ENCODE data around the gene HOXB13. TPM values are rescaled to one million over a fixed set of nuclear protein-coding genes. Genes with fewer than 3 reads are reported as not detected.
A peak's percentile ranks its signal among the peaks of the same experiment; 100 is the strongest.

Gene HOXB13
- total RNA-seq, 1 donor from 2014 or later, result not detected

- DNase-seq (ENCODE audit: low spot score, unreplicated experiment), result no peak
- peaks cover 100% of the 10 kb centered on the region for H3K27me3 Mint-ChIP-seq
- peaks cover 4% of the 10 kb centered on the region for H3K4me1 Mint-ChIP-seq (ENCODE audit: low read depth)
- no peak overlapping the region for H3K4me3 Mint-ChIP-seq (ENCODE audit: low read depth)
- no peaks in the 10 kb centered on the region for H3K9me3 Mint-ChIP-seq (ENCODE audit: low read depth)
- TF ChIP-seq, protein P1, sequence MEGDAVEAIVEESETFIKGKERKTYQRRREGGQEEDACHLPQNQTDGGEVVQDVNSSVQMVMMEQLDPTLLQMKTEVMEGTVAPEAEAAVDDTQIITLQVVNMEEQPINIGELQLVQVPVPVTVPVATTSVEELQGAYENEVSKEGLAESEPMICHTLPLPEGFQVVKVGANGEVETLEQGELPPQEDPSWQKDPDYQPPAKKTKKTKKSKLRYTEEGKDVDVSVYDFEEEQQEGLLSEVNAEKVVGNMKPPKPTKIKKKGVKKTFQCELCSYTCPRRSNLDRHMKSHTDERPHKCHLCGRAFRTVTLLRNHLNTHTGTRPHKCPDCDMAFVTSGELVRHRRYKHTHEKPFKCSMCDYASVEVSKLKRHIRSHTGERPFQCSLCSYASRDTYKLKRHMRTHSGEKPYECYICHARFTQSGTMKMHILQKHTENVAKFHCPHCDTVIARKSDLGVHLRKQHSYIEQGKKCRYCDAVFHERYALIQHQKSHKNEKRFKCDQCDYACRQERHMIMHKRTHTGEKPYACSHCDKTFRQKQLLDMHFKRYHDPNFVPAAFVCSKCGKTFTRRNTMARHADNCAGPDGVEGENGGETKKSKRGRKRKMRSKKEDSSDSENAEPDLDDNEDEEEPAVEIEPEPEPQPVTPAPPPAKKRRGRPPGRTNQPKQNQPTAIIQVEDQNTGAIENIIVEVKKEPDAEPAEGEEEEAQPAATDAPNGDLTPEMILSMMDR (IDR thresholded peaks at IDR 0.05; ENCODE audit: unreplicated experiment), result no peak
- H3K36me3 Mint-ChIP-seq (ENCODE audit: insufficient read depth), result no peaks in the 10 kb centered on the region
- no peak overlapping the region for H3K27ac Mint-ChIP-seq
Observed at GRCh38 chr17:48721009-48721402, 7.5 kb downstream of the HOXB13 start.

GRCh38 chr17:48720266-48721008 lies 8.1 kb downstream of the HOXB13 start:
- no peak for DNase-seq (ENCODE audit: low spot score, unreplicated experiment)
- H3K27ac Mint-ChIP-seq, result peak overlapping the region; percentile 22
- H3K36me3 Mint-ChIP-seq (ENCODE audit: insufficient read depth), result no peaks in the 10 kb centered on the region
- peaks cover 4% of the 10 kb centered on the region for H3K4me1 Mint-ChIP-seq (ENCODE audit: low read depth)
- TF ChIP-seq, protein P1 (IDR thresholded peaks at IDR 0.05; ENCODE audit: unreplicated experiment), result no peak
- H3K4me3 Mint-ChIP-seq (ENCODE audit: low read depth), result no peak overlapping the region
- peaks cover 100% of the 10 kb centered on the region for H3K27me3 Mint-ChIP-seq
- H3K9me3 Mint-ChIP-seq (ENCODE audit: low read depth), result no peaks in the 10 kb centered on the region

DNA sequence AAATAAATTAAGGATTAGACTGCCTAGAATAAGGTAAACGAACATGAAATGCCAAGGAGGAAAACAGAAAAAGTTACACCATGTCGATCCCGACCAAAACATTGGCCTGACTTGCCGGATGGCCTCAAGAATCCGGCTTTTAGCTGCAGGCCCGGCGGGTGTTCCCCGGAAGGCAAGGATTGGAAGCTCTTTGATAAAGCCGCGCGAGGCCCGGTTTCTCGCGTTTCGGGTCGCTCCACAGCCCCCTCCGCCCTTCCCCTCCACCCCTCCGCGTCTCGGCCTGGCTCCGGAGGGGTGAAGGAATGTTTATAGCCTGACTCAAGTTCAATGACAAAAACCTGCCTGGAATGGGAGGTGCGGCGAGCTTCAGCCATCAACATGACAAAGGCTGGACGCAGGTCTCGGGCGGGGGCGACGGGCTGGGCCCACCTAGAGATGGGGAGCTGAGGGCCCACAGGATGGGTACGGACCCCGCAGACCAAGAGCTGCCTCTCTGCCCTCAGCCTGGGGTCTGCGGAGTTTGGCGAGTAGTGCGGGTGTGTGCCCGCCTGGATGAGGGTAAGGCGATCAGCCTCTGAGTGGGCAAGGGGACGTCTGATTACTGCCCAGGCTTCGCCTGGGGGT lies 8.8 kb downstream of the HOXB13 start:
- H3K4me3 Mint-ChIP-seq (ENCODE audit: low read depth), result no peak overlapping the region
- no peaks in the 10 kb centered on the region for H3K36me3 Mint-ChIP-seq (ENCODE audit: insufficient read depth)
- peaks cover 99% of the 10 kb centered on the region for H3K27me3 Mint-ChIP-seq
- H3K9me3 Mint-ChIP-seq (ENCODE audit: low read depth), result no peaks in the 10 kb centered on the region
- TF ChIP-seq, protein P1 (IDR thresholded peaks at IDR 0.05; ENCODE audit: unreplicated experiment), result no peak
- H3K27ac Mint-ChIP-seq, result no peak overlapping the region
- H3K4me1 Mint-ChIP-seq (ENCODE audit: low read depth), result peaks cover 4% of the 10 kb centered on the region
- no peak for DNase-seq (ENCODE audit: low spot score, unreplicated experiment)

- TF ChIP-seq, protein P1 (IDR thresholded peaks at IDR 0.05; ENCODE audit: unreplicated experiment), result no peak
- H3K36me3 Mint-ChIP-seq (ENCODE audit: insufficient read depth), result no peaks in the 10 kb centered on the region
- DNase-seq (ENCODE audit: low spot score, unreplicated experiment), result no peak
- H3K27me3 Mint-ChIP-seq, result peaks cover 99% of the 10 kb centered on the region
- no peaks in the 10 kb centered on the region for H3K9me3 Mint-ChIP-seq (ENCODE audit: low read depth)
- peak overlapping the region; percentile 77 for H3K27ac Mint-ChIP-seq
- H3K4me1 Mint-ChIP-seq (ENCODE audit: low read depth), result peaks cover 2% of the 10 kb centered on the region
- peak overlapping the region; percentile 35 for H3K4me3 Mint-ChIP-seq (ENCODE audit: low read depth)
Observed at GRCh38 chr17:48718761-48719641, 9.5 kb downstream of the HOXB13 start.

GRCh38 chr17:48718227-48718760 lies 10.3 kb downstream of the HOXB13 start:
- H3K27me3 Mint-ChIP-seq, result peaks cover 99% of the 10 kb centered on the region
- no peaks in the 10 kb centered on the region for H3K36me3 Mint-ChIP-seq (ENCODE audit: insufficient read depth)
- TF ChIP-seq, protein P1 (IDR thresholded peaks at IDR 0.05; ENCODE audit: unreplicated experiment), result no peak
- H3K9me3 Mint-ChIP-seq (ENCODE audit: low read depth), result no peaks in the 10 kb centered on the region
- peak overlapping the region; percentile 77 for H3K27ac Mint-ChIP-seq
- no peak for DNase-seq (ENCODE audit: low spot score, unreplicated experiment)
- H3K4me1 Mint-ChIP-seq (ENCODE audit: low read depth), result peaks cover 2% of the 10 kb centered on the region
- H3K4me3 Mint-ChIP-seq (ENCODE audit: low read depth), result no peak overlapping the region

All from progenitor cell of endocrine pancreas (in vitro differentiated cells).